Smooth muscle cell (in vitro differentiated cells): ENCODE data around the gene EPHA2. TPM values are rescaled to one million over a fixed set of nuclear protein-coding genes. Genes with fewer than 3 reads are reported as not detected.

Source experiments
- DNase-seq: peaks from one replicate; lab custom pipeline; 2025; ENCODE audit not compliant: unreplicated experiment; lab: John Stamatoyannopoulos, UW
- H2AFZ ChIP-seq: fragments of 200-600 bp; sonication (generic); 2 replicates; pipeline ENCODE4 v1.6.0; 2016; ENCODE audit warnings: antibody characterized with exemption, low read depth, mild to moderate bottlenecking
- H3F3A ChIP-seq: fragments of 200-600 bp; sonication (generic); 2 replicates; pipeline ENCODE4 v1.6.0; 2017; ENCODE audit warnings: antibody characterized with exemption, low read depth
- H3K27ac ChIP-seq: fragments of 200-600 bp; sonication (generic); 2 replicates; pipeline ENCODE4 v1.5.1; 2016; ENCODE audit warnings: low read depth, mild to moderate bottlenecking
- H3K27me3 ChIP-seq: fragments of 200-600 bp; sonication (generic); 2 replicates; pipeline ENCODE4 v1.6.1; 2016; ENCODE audit warnings: low read depth, mild to moderate bottlenecking
- H3K36me3 ChIP-seq: fragments of 200-600 bp; sonication (generic); 2 replicates; pipeline ENCODE4 v1.5.1; 2016; ENCODE audit warnings: low read depth
- H3K4me1 ChIP-seq: fragments of 200-600 bp; sonication (generic); 2 replicates; pipeline ENCODE4 v1.5.1; 2016; ENCODE audit warnings: low read depth
- H3K4me2 ChIP-seq: fragments of 200-600 bp; sonication (generic); 2 replicates; pipeline ENCODE4 v1.6.0; 2016; ENCODE audit warnings: mild to moderate bottlenecking
- H3K4me3 ChIP-seq: fragments of 200-600 bp; sonication (generic); 2 replicates; pipeline ENCODE4 v1.5.1; 2016; ENCODE audit warnings: mild to moderate bottlenecking
- H3K79me2 ChIP-seq: fragments of 200-600 bp; sonication (generic); 2 replicates; pipeline ENCODE4 v1.6.0; 2016; ENCODE audit warnings: low read depth, mild to moderate bottlenecking
- H3K9ac ChIP-seq: fragments of 200-600 bp; sonication (generic); 2 replicates; pipeline ENCODE4 v1.6.0; 2016; ENCODE audit warnings: low read depth
- H3K9me3 ChIP-seq: fragments of 200-600 bp; sonication (generic); replicated peaks from 2 replicates; pipeline ENCODE4 v1.5.1; 2016; ENCODE audit warnings: low read depth
- H4K20me1 ChIP-seq: fragments of 200-600 bp; sonication (generic); 2 replicates; pipeline ENCODE4 v1.6.0; 2016; ENCODE audit warnings: low read depth
- WGBS: methylation state at CpG from one replicate; pipeline ENCODE4 v1.1.7; 2016; ENCODE audit warnings: low lambda C conversion rate; 5-methylcytosine and 5-hydroxymethylcytosine counted together
- polyA plus RNA-seq: library from polyadenylated mRNA; unstranded; fragments of >200 nt; fragmentation: Nextera tagmentation; extraction: Ambion mirVana; gene quantifications from 2 replicates; pipeline ENCODE4 v1.2.1, GENCODE V29; 2016
- total RNA-seq: library from RNA; depleted of rRNA; stranded (reverse); fragments of >200 nt; gene quantifications from 2 replicates; pipeline ENCODE4 v1.2.3, GENCODE V29; 2014
- TF ChIP-seq, protein P1 (sequence below): fragments of 200-600 bp; sonication (generic); IDR thresholded peaks from 2 replicates; pipeline ENCODE4 v1.5.1; 2017; ENCODE audit warnings: borderline replicate concordance, mild to moderate bottlenecking, antibody characterized with exemption; ENCODE audit not compliant: insufficient read depth, poor library complexity, severe bottlenecking

EPHA2 gene
- total and polyA plus RNA-seq, 2 experiments from 2014 or later, result 27.3 to 34.8 TPM

DNA sequence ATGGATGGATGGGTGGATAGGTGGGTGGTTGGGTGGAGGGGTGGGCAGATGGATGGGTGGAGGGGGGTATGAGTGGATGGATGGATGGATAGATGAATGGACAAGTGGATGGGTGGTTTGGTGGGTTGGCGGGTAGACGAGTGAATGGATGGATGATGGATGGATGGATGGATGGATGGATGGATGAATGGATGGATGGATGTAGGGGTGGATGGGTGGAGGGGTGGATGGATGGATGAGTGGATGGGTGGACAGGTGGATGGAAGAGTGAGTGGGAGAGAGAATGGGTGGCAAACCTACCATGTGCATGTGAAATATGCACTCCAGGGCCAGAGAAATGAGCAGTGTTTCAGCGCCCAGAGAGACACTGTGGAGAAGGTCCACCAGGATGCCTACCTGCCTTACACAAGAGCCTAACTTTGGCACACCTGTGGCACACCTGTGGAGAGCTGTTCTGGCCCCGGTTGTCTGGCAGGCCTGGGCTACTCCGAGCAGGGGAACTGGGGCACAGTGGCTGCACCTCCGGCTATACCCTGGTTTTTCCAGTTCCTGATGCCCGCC lies 12.8 kb downstream of the EPHA2 start:
- H3K79me2 ChIP-seq, result peaks cover 27% of the 10 kb centered on the region
- H3K27me3 ChIP-seq, result no peaks in the 10 kb centered on the region
- WGBS, result 84% methylated on average over 6 of the region's 7 CpGs
- H3K4me2 ChIP-seq, result no peak overlapping the region
- no peak for DNase-seq
- H2AFZ ChIP-seq, result no peak overlapping the region
- H3K9me3 ChIP-seq, result no peaks in the 10 kb centered on the region
- no peak overlapping the region for H3K4me3 ChIP-seq
- no peaks in the 10 kb centered on the region for H3K36me3 ChIP-seq
- peaks cover 94% of the 10 kb centered on the region for H4K20me1 ChIP-seq
- H3K9ac ChIP-seq, result no peak overlapping the region
- TF ChIP-seq, protein P1, sequence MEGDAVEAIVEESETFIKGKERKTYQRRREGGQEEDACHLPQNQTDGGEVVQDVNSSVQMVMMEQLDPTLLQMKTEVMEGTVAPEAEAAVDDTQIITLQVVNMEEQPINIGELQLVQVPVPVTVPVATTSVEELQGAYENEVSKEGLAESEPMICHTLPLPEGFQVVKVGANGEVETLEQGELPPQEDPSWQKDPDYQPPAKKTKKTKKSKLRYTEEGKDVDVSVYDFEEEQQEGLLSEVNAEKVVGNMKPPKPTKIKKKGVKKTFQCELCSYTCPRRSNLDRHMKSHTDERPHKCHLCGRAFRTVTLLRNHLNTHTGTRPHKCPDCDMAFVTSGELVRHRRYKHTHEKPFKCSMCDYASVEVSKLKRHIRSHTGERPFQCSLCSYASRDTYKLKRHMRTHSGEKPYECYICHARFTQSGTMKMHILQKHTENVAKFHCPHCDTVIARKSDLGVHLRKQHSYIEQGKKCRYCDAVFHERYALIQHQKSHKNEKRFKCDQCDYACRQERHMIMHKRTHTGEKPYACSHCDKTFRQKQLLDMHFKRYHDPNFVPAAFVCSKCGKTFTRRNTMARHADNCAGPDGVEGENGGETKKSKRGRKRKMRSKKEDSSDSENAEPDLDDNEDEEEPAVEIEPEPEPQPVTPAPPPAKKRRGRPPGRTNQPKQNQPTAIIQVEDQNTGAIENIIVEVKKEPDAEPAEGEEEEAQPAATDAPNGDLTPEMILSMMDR, result no peak
- H3F3A ChIP-seq, result peaks cover 40% of the 10 kb centered on the region
- H3K4me1 ChIP-seq, result peaks cover 52% of the 10 kb centered on the region
- H3K27ac ChIP-seq, result no peak overlapping the region

DNA sequence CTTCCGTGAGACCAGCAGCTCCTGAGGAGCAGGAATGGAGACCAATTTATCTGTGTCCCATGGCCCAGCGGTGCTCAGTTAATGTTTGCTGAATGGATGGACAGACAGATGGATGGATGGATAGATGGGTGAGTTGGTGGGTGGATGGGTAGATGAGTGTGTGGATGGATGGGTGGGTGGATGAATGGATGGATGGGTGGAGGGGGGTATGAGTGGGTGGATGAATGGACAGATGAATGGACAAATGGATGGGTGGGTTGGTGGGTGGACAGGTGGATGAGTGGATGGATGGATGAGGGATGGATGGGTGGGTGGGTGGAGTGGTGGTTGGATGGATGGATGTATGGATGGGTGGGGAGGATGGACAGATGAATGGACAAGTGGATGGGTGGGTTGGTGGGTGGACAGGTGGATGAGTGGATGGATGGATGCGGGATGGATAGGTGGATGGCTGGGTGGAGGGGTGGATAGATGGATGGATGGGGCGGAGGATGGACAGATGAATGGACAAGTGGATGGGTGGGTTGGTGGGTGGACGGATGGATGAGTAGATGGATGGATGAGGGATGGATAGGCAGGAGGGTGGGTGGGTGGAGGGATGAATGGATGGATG lies 13.4 kb downstream of the EPHA2 start:
- H3K79me2 ChIP-seq, result peaks cover 27% of the 10 kb centered on the region
- H3K4me2 ChIP-seq, result peak overlapping the region; percentile 73
- 88% methylated on average over 2 of the region's 5 CpGs for WGBS

DNA sequence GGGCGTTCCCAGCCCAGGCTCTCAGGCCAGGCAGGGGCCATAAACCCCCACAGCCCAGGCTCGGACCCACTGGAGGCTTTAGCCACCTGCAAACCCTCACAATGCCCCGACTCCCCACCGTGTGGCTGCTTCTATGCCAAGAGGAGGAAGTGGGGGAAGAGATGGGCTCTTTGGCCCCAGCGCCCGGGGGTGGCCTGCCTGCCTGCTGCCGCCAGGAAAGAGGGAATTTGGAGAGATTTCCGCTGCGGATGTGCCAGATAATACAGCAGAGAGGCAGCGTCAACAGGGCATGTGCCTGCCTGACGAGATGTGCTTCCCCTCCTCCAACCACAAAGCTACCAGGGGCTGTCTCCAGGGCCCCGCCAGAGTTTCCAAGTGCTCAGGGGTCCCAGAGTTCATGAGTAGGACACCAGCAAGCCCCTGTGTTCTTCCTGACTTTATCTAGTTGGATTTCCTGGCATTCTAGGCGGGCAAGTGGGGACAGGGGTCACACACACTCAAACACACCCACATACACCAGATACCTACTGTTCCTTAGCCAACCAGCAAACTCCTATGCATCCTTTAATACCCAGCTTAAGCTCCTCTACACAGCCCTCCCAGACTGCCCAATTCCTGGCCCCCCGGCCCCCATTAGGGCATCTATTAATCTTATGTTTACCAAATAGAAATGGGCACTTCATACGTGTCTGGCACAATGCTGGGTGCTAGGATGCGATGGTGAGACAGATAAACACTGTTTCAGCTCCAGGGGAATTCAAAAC lies 14.1 kb downstream of the EPHA2 start:
- H4K20me1 ChIP-seq, result peaks cover 94% of the 10 kb centered on the region
- no peak for DNase-seq
- peaks cover 27% of the 10 kb centered on the region for H3K79me2 ChIP-seq
- H3K9ac ChIP-seq, result no peak overlapping the region
- no peaks in the 10 kb centered on the region for H3K27me3 ChIP-seq
- no peak overlapping the region for H3K4me3 ChIP-seq
- TF ChIP-seq, protein P1, result no peak
- H2AFZ ChIP-seq, result no peak overlapping the region
- 37% methylated on average over 16 of the region's 16 CpGs for WGBS
- peak overlapping the region; percentile 73 for H3K4me2 ChIP-seq
- no peaks in the 10 kb centered on the region for H3K9me3 ChIP-seq
- no peaks in the 10 kb centered on the region for H3K36me3 ChIP-seq
- peaks cover 45% of the 10 kb centered on the region for H3K4me1 ChIP-seq
- peaks cover 29% of the 10 kb centered on the region for H3F3A ChIP-seq
- H3K27ac ChIP-seq, result peak overlapping the region; percentile 81

More for the DNA sequence above, 13.4 kb downstream of the EPHA2 start:
- H2AFZ ChIP-seq, result no peak overlapping the region
- peaks cover 36% of the 10 kb centered on the region for H3F3A ChIP-seq
- H3K4me1 ChIP-seq, result peaks cover 52% of the 10 kb centered on the region
- TF ChIP-seq, protein P1, result no peak
- peaks cover 94% of the 10 kb centered on the region for H4K20me1 ChIP-seq
- H3K9ac ChIP-seq, result no peak overlapping the region
- H3K36me3 ChIP-seq, result no peaks in the 10 kb centered on the region
- no peaks in the 10 kb centered on the region for H3K9me3 ChIP-seq
- no peaks in the 10 kb centered on the region for H3K27me3 ChIP-seq
- H3K4me3 ChIP-seq, result no peak overlapping the region
- DNase-seq, result no peak
- H3K27ac ChIP-seq, result peak overlapping the region; percentile 81
